Thoracic aorta endothelial cell (primary cell): ENCODE results near the gene TLE2. TPM values are rescaled to one million over a fixed set of nuclear protein-coding genes. Genes with fewer than 3 reads are reported as not detected.

Experiments used
- total RNA-seq: library from RNA; depleted of rRNA; stranded (reverse); fragments of >200 nt; gene quantifications from 2 replicates; pipeline ENCODE4 v1.2.3, GENCODE V29; 2012

TLE2 gene
- total RNA-seq = 12.3 and 13.7 TPM in 2 replicates

DNA sequence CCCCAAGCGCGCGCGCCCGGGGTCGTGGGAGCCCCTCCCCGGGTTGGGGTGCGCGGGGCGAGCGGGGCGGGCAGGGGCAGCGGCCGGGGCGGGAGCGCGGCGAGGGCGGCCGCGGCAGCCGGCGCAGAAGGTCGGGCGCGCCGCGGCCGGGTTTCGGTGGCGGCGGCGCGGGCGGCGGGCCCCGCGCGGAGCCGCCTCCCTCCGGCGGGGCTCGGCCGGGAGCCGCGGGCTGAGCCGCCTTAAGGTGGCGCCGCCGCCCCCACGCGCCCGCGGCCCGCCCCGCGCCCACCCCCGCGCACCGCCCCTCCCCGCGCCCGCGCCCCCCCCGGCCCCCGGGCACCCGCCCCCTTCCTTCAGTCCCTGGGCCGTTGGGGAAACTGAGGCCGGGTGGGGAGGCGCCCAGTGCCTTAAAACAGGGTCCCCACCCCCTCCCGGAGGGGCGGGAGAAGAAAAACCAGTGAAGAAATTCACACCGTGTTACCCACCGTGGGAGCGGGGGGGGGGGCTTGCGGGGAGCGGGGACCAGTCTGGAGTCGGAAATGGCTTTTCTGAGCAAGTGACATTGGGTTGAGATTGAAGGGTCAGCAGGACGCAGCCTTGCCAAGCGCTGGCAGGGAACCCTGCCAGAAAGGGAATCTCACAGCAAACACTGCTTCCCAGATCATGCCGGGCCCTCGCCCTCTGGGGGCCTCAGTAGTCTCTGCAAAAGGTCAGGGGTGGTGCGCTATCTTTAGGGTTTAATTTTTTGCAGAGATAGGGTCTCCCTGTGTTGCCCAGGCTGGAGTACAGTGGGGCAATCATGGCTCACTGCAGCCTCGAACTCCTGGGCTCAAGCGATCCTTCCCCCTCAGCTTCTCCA lies at the start of gene TLE2:
TSS of gene TLE2 (minus strand) at position 216 of the 859 bp plus-strand sequence. CDS start 376 bp downstream, outside the sequence.

DNA sequence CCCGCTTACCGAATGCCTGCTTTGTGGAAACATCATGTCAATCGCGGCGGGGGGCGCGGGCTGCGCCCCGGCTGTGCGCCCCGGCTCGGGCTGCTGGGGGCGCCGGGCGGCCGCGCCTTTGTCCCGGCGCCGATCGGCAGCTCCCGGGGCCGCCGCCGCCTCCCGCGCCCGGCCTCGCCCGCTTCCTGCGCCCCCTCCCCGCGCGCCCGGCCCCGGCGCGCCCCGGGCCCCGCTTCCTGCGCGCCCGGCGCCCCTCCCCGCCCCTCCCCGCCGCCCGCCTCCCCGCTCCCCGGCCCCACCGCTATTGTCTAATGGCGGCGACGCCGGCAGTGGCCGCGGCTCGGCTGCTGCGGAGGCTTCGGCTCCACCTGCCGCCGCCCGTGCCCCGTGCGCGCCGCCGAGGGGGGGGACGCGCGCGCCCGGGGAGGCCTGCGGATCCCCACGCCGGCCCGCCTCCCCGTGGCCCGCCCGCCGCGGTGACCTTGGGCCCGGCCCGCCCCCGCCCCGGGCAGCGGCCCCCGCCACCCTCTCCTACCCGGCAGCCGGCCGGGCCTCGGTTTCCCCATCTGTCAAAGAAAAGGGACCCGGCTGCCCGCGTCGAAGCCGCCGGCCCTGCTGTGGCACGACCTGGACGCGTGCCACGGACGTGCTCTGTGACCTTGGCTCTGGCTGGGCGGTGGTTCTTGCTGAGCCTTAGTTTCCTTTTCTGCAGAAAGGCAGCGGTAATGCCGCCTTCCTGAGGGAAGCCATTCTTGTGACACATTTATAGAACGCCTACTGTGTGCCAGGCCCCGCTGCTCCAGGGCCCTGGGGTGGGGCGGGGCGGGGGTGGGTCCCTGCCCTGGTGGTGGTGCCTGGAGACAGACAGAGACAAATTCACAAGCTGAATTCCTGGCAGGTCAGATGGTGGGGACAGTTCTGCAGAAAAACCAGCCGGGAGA lies 33.4 kb upstream of the TLE2 start, which contains the start of gene TLE5:
TSS of gene TLE5 (minus strand) at position 331 of the 941 bp plus-strand sequence. CDS start at position 36, 295 bp downstream.

GRCh38 chr19:2977001-2977745 lies 51.9 kb downstream of the TLE2 start, which contains the start of gene TLE6:
TSS of gene TLE6 (plus strand) at chr19:2977564. CDS start at chr19:2978234, 670 bp downstream.

Other genes with a start within 250 kb of the TLE2 start
- gene SGTA, start 246.0 kb downstream of the TLE2 start, total RNA-seq = 68.1 and 68.2 TPM in 2 replicates
- gene THOP1, start 243.8 kb downstream of the TLE2 start, total RNA-seq = 110 and 146 TPM in 2 replicates
- gene ZNF554, start 209.4 kb downstream of the TLE2 start, total RNA-seq = 2.0 and 3.5 TPM in 2 replicates
- gene ZNF555, start 187.8 kb downstream of the TLE2 start, total RNA-seq = 6.0 TPM in 2 replicates
- not detected in 2 replicates for gene ZNF556, start 161.9 kb downstream of the TLE2 start, total RNA-seq
- gene ZNF57, start 128.4 kb downstream of the TLE2 start, total RNA-seq = 3.9 and 5.6 TPM in 2 replicates
- 5.0 and 5.6 TPM in 2 replicates for gene ZNF77, start 84.3 kb downstream of the TLE2 start, total RNA-seq
- gene TLE6, start 51.7 kb downstream of the TLE2 start, total RNA-seq = 0.93 and 1.6 TPM in 2 replicates
- gene TLE5, start 33.2 kb upstream of the TLE2 start, total RNA-seq = 146 and 209 TPM in 2 replicates
- gene GNA11, start 65.1 kb upstream of the TLE2 start, total RNA-seq = 77.7 and 86.6 TPM in 2 replicates
- 0.07 and 0.13 TPM in 2 replicates for gene GNA15, start 106.8 kb upstream of the TLE2 start, total RNA-seq
- gene S1PR4, start 149.5 kb upstream of the TLE2 start, total RNA-seq = 0.27 and 1.4 TPM in 2 replicates
- 44.0 and 68.3 TPM in 2 replicates for gene NCLN, start 156.7 kb upstream of the TLE2 start, total RNA-seq
- gene CELF5, start 195.4 kb upstream of the TLE2 start, total RNA-seq = 0.14 TPM in 1 of 2 replicates, not detected in the other